Measurements from ENCODE around the gene BMPER.
A peak's percentile ranks its signal among the peaks of the same experiment; 100 is the strongest.

Gene BMPER

GRCh38 chr7:33892945-33893344 lies 12.4 kb upstream of the BMPER start:
- DNase-seq = no peak

DNA sequence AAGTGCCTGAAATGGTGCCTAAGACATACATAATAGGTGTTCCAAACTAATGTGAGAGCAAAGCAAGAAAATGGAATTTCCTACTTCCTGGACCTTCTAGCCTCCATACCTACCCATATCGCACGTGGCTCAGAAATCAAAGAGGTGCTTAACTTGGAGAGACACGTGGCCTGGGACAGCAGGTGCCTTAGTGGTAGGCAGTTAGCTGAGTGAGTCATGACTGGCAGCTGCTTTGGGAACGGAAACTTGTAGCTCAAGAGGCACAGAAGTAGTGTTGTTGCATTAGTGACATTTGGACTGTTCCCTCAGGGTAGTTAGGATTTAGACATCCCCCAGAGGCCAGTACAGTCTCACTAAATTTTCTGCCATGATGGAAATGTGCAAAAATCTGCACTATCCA lies 12.0 kb upstream of the BMPER start:
- no peak for DNase-seq

GRCh38 chr7:33895025-33895804 lies 10.1 kb upstream of the BMPER start:
- DNase-seq = peak; percentile 50

DNA sequence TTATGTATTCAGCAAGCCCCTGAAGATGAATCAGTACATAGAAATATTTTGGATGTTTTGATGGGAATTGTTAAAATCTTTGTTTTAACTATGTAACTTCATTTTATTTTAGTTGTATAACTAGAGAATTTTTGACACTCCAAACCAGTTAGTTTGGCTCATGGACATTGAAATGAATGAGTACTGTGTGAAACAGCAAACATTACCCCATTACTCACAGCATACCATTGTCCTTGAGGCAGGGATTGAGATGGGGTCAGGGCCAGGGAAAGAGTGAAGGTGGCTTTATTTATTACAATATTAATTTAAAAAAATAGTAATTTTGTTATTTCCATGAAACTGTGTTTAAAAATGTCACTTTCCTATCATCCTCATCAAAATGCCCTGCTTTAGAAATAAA lies 4.8 kb upstream of the BMPER start:
- DNase-seq = no peak

GRCh38 chr7:33901199-33901598 lies 4.1 kb upstream of the BMPER start:
- DNase-seq = no peak

DNA sequence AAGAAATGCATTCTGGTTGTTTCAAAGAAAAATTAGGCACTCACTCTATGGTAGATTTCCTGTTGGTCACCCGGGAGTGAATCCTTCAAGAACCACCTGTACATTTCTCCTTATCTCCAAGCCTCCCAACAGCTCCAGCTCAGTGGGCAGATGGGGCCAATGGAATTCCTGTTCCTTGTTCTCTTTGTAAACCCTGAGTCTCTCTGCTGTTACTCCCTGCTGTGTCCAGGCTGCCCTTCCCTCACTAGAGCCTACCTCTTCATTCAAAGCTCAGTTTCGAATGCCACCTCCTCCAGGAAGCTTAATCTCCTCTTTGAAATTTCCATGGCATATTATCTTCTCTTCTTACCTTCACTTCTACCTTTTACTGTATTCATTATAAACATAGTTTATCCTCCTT lies 3.5 kb upstream of the BMPER start:
- no peak for DNase-seq

DNA sequence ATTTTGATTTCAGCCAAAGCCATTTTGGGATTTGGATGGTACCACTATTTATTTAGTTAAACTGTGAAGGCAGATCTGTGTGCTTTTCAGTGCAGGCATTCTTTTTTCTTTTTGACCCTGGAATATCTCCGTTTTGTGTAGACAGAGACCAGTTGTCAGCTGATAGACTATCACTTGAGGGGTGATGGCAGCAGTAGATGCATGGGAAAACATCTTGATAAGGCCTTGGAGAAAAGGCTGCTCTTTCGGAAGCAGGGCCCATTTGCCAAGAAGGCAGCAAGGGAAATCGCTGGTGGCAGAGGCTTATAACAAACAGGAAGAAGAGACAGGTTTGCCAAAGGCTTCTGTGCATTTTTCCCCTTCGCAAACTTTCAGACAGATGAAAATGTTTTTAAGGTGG lies 2.6 kb upstream of the BMPER start:
- no peak for DNase-seq

DNA sequence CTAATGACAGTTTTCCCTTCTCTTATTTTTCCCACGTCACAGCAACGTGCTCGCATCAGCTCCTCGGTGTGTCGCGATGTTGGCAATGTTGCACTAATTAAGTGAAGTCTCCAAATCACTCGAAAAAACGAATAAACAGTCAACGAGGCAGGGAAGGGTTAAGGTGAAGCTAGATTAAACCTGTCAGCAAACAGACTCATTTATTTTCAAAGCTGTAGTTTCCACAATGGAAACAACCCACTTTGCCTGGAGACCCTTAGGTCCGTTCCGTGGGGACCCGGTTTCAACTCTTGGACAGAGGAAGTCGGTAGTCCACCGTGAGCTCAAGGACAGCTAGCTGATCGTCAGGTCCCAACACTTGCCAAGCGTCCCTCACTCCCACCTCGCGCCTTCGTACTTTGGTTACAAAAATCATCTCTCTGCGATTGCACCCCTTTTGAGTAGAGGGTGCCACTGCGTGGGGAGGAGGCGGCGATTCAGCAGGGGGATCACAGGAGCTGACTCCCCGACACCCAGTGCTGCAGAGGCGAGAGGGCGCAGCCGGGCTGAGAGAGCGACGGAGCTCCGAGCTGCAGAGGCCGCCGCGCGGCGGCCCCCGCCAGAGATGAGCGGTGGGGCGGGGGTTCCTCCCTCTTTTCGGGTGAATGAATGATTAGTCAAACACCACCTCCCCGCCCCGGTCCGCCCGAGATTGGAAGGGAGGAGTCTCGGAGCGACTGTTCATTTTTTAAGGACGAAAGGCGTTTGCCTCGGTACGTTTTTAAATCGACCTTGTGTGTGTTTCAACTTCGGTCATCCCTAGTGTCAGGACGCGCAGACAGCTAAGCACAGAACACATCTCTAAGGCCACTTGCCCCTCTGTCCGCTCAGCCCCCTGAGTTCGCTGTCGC lies 1.3 kb upstream of the BMPER start:
- no peak for DNase-seq

DNA sequence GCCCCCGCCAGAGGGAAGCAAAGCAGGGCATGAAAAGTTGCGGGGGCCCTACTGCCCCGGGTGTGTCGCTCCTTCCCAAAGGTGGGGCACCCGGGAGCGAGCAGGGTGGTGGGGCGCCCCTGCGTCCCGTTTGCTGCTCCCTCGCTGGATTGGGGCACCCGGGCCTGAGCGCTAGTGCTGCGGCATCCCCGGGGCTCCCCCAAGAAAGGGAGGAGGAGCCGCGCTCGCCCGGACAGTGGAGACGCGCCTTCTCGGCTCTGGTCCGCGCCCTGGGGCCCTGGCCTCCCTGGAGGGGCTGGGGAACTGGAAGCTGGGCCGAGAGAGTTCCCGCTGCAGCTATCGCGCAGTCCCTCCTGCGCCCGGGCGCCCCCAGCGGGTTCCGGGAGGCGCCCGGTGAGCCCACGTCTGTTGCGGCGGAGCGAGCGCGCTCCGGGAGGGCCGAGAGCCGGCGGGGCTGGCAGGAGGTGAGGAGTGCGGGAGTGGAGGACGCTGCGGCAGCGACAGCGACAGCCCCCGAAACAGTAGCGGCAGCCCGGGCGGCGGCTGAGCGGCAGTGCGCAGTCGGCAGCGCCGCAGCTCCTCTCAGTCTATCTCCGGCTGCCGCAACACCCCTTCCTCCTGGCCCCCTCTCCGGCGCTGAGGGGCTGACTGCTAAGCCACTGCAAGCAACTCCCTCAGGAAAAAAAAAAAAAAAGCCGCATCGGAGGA lies 504 bp upstream of the BMPER start:
- DNase-seq = no peak

DNA sequence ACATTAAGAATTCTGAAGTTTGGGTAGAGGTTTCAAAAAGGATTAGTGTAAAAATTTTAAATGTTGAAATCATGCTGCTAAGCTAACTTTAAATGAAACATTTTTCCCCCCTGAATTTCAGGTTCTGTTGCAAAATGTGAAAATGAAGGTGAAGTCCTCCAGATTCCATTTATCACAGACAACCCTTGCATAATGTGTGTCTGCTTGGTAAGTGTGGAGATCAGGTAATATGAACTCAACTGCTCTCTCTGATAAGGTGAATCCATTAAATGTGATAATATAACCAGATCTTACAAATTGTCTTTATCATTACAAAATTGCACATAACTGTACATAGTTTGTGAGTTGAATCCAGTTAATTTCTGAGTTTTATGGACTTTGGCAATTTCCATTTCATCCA lies 1.4 kb downstream of the BMPER start:
- DNase-seq = no peak

GRCh38 chr7:33907625-33908024 lies 2.3 kb downstream of the BMPER start:
- no peak for DNase-seq

GRCh38 chr7:33909318-33909717 lies 4.0 kb downstream of the BMPER start:
- DNase-seq = no peak

DNA sequence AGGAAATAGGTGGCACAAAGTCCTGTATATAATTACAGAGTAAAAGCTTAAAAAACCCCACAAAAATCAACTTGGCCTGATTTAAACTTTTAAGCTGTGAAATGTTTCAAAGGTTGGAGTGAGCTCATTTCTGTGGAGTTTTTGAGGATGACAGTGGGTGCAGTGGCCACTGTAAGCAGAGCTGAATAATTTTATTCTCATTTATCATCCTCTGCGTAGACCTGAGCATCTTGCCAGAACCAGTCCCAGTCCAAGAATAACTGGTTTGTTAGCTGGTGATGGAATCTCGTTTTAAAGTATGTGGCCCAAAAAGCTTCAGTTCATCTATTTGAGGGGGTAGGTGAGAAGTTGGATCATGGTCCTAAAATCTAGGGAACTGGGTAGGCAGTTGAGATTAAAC lies 4.4 kb downstream of the BMPER start:
- no peak for DNase-seq

DNA sequence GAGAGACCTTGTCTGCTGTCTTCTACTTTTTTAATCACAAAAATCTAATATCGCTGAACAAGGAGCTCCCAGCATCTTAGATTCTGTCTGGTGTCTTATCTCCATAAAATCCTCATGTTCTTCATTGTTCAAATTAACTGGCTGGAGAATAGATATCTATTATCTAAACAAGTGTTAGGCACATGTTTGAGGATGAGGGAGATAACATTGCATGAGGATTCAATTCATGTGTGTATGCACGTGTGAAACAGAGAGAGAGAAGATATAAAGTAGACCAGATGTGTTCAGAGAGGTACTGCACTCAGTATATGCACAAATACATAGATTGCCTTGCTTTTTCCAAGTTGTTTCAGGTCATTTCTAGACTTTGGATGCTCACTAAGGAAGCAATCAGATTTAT lies 5.4 kb downstream of the BMPER start:
- DNase-seq = no peak

DNA sequence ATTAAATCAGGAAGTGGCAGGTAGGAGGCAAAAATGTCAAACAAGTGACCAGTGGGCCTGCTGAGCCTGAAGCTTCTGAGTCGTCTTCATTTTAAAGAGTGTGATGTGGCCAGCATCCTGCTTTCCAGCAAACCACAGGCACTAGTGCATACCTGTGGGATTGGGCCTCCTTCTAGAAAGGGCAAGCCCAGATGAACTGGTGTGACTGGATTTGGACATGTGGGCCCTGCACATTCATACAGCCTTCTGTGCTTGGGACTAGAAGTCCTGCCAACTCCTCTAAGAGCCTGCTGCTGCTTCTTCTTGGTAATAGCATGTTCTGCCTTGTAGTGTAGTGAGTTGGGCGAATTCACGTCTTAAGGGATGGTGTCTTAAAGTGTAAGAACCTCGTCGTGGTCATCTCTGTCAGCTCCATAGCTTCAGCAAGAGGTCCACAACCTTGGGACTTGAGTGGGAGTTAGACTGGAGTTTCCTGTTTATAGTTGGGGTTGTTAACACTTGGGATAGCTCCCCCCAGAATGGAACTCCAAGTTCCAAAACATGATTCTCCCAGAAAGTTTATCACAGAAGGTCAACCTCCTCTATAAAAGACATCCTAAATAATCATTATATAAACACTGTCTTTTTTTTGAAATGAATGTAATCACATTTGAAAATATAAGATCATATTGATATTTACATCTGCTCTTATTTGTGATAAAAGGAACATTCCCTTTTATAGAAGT lies 11.2 kb downstream of the BMPER start:
- no peak for DNase-seq

GRCh38 chr7:33917661-33918060 lies 12.3 kb downstream of the BMPER start:
- no peak for DNase-seq

DNA sequence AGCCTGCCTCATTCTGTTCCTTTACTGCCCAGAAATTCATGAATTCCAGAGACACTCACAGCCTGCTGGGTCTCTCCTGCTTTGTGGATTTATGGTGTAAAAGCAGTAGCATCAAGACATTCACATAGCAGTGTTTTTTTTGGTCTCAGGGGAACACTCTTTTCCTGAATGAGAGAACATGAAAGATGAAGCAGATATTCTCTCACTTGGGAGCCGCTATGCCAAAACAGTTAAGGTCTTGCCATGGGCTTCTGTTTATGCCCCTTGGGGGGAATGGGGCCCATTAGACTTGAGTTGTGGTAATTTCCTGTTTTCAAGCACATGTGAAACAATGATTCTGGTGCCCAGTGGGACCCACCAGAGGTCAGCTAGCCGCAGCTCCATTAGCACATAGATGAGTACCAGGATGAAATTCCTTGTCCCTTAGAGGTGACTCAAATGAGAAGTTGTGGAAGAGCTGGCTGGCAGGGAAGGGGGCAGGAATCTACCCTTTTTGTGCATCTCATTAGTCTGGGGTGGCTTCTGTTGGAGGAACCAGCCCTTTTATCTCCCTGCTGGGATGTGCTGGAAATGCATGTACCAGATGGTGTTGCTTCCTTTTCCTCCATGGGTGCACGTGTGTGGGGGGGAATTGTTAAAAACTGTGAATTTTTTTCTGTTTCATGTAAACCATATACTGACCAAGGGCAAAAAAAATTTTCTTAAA lies 13.3 kb downstream of the BMPER start:
- DNase-seq = no peak

- DNase-seq = no peak
Measured at GRCh38 chr7:33919449-33919848, 14.1 kb downstream of the BMPER start.

DNA sequence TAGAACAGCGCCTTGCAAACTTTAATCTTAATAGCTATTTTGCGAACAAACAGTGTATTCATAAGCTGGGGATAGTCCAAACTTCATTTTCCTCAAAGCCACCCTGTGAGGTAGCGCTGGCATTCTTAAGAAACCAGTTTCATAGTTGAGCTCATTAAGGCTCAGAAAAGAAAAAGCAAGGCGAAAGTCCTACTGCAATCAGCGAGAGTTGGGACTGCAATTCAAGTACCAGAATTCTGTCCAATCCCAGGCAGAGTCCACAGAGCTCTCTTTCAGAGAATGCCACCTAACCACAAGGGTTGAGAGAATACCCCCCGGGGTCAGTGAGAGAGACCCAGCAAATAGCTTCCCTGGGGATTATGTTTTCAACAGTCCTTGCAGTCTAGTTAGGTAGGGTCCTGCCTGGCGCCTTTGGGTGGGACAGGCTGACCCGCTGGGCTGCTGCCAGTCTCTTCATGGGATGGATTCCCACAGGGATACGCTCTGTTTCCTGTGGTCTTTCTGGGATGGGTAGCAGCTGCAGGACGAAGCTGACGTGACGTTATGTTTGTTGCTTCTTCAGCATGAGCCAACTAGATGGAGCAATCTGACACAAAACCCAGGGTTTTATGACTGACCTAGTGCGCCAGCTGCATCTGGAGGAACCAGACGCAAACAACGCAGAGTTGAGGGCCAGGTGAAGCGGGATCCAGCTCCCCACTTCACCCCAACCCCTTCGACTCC lies 16.0 kb downstream of the BMPER start:
- DNase-seq = no peak

DNA sequence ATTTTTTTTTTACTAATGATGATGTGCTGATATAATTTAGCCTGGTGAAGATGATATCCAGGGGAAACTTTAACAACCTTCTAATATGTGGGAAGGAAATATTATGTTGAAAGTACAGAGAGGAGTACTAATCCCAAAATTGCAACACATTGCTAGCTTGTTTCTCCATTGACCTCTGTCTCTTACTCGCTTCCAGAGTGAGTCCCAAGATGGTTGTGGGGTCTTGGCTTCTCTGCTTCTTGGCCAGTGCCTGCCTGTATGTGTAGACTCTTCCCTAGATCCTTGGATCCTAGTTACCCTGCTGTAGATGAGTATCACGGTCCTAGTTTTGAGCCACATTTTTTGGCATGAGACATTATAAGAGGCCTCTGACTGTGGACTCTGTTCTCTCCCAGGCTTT lies 17.5 kb downstream of the BMPER start:
- no peak for DNase-seq

- no peak for DNase-seq
Measured at GRCh38 chr7:33923440-33924229, 18.3 kb downstream of the BMPER start.

All from NCI-H774 (cell line).